Measurements from ENCODE around the gene CEP44. TPM values are rescaled to one million over a fixed set of nuclear protein-coding genes. Genes with fewer than 3 reads are reported as not detected.
"Not testable (repeated sequence)": the region's sequence is repeated elsewhere in the genome, so short reads cannot be mapped to it uniquely, and the experiment has no call there.

Gene CEP44
- total RNA-seq, 1 donor, result 10.9 TPM

- DNase-seq (ENCODE audit: insufficient read length, low spot score, missing footprints), result no peak
- Histone ChIP-seq H4K20me1 (ENCODE audit: insufficient read depth, low read length) (no peaks in the 10 kb centered on the region), H3K36me3 (ENCODE audit: insufficient read depth, low read length) (no peaks in the 10 kb centered on the region), H3K27ac (ENCODE audit: low read depth, low read length) (no peak overlapping the region), H3K9me3 (ENCODE audit: low read depth, low read length) (no peaks in the 10 kb centered on the region), H3K4me2 (ENCODE audit: insufficient read depth, low read length) (no peak overlapping the region), H3K4me3 (ENCODE audit: insufficient read depth, low read length) (no peak overlapping the region), H3K79me2 (ENCODE audit: insufficient read depth, low read length) (no peaks in the 10 kb centered on the region), H3K27me3 (ENCODE audit: insufficient read depth, low read length) (no peaks in the 10 kb centered on the region), H2AFZ (ENCODE audit: low read length) (no peak overlapping the region), H3K4me1 (ENCODE audit: insufficient read depth, low read length) (peaks cover 13% of the 10 kb centered on the region)
- no peak for TF ChIP-seq CTCF (IDR thresholded peaks at IDR 0.05; ENCODE audit: extremely low read depth, low read depth, low read length)
Observed at GRCh38 chr4:174259580-174259979, 24.1 kb upstream of the CEP44 start.

- Histone ChIP-seq H4K20me1 (ENCODE audit: insufficient read depth, low read length) (no peaks in the 10 kb centered on the region), H3K4me2 (ENCODE audit: insufficient read depth, low read length) (no peak overlapping the region), H3K79me2 (ENCODE audit: insufficient read depth, low read length) (peaks cover 2% of the 10 kb centered on the region), H3K27ac (ENCODE audit: low read depth, low read length) (no peak overlapping the region), H3K27me3 (ENCODE audit: insufficient read depth, low read length) (no peaks in the 10 kb centered on the region), H3K9me3 (ENCODE audit: low read depth, low read length) (no peaks in the 10 kb centered on the region), H3K36me3 (ENCODE audit: insufficient read depth, low read length) (no peaks in the 10 kb centered on the region), H3K4me1 (ENCODE audit: insufficient read depth, low read length) (peaks cover 13% of the 10 kb centered on the region), H3K4me3 (ENCODE audit: insufficient read depth, low read length) (no peak overlapping the region), H2AFZ (ENCODE audit: low read length) (no peak overlapping the region)
- TF ChIP-seq CTCF (IDR thresholded peaks at IDR 0.05; ENCODE audit: extremely low read depth, low read depth, low read length), result no peak
- DNase-seq (ENCODE audit: insufficient read length, low spot score, missing footprints), result no peak
Observed at GRCh38 chr4:174260099-174260498, 23.6 kb upstream of the CEP44 start.

- not testable (repeated sequence) for H3K27ac ChIP-seq (ENCODE audit: low read depth, low read length); DNase-seq (ENCODE audit: insufficient read length, low spot score, missing footprints); H3K4me2 ChIP-seq (ENCODE audit: insufficient read depth, low read length); H3K9me3 ChIP-seq (ENCODE audit: low read depth, low read length); H3K27me3 ChIP-seq (ENCODE audit: insufficient read depth, low read length); H3K4me1 ChIP-seq (ENCODE audit: insufficient read depth, low read length); H3K79me2 ChIP-seq (ENCODE audit: insufficient read depth, low read length); H2AFZ ChIP-seq (ENCODE audit: low read length); H4K20me1 ChIP-seq (ENCODE audit: insufficient read depth, low read length); H3K36me3 ChIP-seq (ENCODE audit: insufficient read depth, low read length); H3K4me3 ChIP-seq (ENCODE audit: insufficient read depth, low read length)
Observed at GRCh38 chr4:174261432-174261831, 22.3 kb upstream of the CEP44 start.

- Histone ChIP-seq H3K36me3 (ENCODE audit: insufficient read depth, low read length) (no peaks in the 10 kb centered on the region), H3K27ac (ENCODE audit: low read depth, low read length) (no peak overlapping the region), H3K4me1 (ENCODE audit: insufficient read depth, low read length) (no peaks in the 10 kb centered on the region), H3K79me2 (ENCODE audit: insufficient read depth, low read length) (peaks cover 2% of the 10 kb centered on the region), H4K20me1 (ENCODE audit: insufficient read depth, low read length) (no peaks in the 10 kb centered on the region), H3K4me3 (ENCODE audit: insufficient read depth, low read length) (no peak overlapping the region), H3K9me3 (ENCODE audit: low read depth, low read length) (no peaks in the 10 kb centered on the region), H2AFZ (ENCODE audit: low read length) (no peak overlapping the region), H3K4me2 (ENCODE audit: insufficient read depth, low read length) (no peak overlapping the region), H3K27me3 (ENCODE audit: insufficient read depth, low read length) (no peaks in the 10 kb centered on the region)
- no peak for TF ChIP-seq CTCF (IDR thresholded peaks at IDR 0.05; ENCODE audit: extremely low read depth, low read depth, low read length)
- DNase-seq (ENCODE audit: insufficient read length, low spot score, missing footprints), result no peak
Observed at GRCh38 chr4:174262624-174263444, 20.9 kb upstream of the CEP44 start.

Measured in osteoblast (primary cell).